ENCODE results near the gene SCAF4.
"Not testable (repeated sequence)": the region's sequence is repeated elsewhere in the genome, so short reads cannot be mapped to it uniquely, and the experiment has no call there.

The SCAF4 gene

DNA sequence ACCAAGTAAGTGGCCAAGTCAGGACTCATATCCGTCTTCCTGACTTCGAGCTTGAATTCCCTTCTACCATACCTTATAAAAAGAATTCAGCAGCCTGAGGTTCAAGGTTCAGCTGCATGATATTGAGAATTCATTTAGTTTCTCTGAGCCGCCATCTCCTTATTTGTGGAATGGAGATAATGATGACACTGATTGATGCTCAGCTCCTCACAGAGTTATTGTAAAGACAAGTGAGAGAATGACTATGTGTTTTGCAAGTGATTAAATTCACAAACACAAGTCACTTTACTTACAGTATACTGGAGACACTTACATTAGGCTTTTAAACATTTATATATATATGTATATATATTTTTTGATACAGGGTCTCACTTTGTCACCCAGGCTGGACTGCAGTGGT lies 39.8 kb upstream of the SCAF4 start:
- H3K27me3 ChIP-seq (replicated peaks in 2 of 5; ENCODE audit: control insufficient read depth in 4 of 5, insufficient read depth in 5 of 5, low read length in 4 of 5) = no peaks in the 10 kb centered on the region
- no peak overlapping the region for H3K27ac ChIP-seq (ENCODE audit: insufficient read depth in 1 of 2, low read depth in 1 of 2, low read length in 2 of 2, poor library complexity in 1 of 2, severe bottlenecking in 2 of 2)
- POLR2A ChIA-PET = no interaction called here
- no peaks in the 10 kb centered on the region for H3K36me3 ChIP-seq (ENCODE audit: control insufficient read depth in 4 of 4, insufficient read depth in 4 of 4, low read length in 3 of 4)
- no peaks in the 10 kb centered on the region for H3K9me3 ChIP-seq (ENCODE audit: control extremely low read depth in 1 of 5, control insufficient read depth in 4 of 5, insufficient read depth in 2 of 5, low read depth in 1 of 5, low read length in 4 of 5)
- no peak for DNase-seq
- H3K4me1 ChIP-seq (ENCODE audit: control extremely low read depth in 1 of 4, control insufficient read depth in 4 of 4, insufficient read depth in 4 of 4, low read length in 3 of 4) = no peaks in the 10 kb centered on the region
- H3K4me3 ChIP-seq (ENCODE audit: control insufficient read depth in 1 of 7, extremely low read depth in 1 of 7, insufficient read depth in 4 of 7, low read depth in 2 of 7, low read length in 6 of 7) = no peak overlapping the region
- CTCF ChIA-PET = no interaction called here
- no CpG with 5 or more reads among the region's 3 CpGs for WGBS (ENCODE audit: insufficient coverage)

DNA sequence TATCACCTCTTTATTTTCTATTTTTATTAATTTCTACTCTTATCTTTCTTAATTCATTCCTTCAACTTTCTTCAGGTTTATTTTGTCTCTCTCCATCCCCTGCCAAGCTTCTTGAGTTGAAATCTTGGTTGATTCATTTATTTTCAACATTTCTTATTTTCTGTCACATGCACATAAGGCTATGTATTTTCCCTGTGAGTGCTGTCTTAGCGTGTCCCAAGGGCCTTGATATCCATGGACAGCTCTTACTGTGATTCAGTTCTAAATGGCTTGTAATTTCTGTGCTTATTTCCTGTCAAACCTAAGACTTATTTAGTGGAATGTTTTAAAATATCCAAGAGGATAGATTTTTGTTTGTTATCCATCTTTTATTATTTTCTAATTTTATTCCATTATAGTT lies 36.8 kb upstream of the SCAF4 start:
- WGBS (ENCODE audit: insufficient coverage) = no CpG with 5 or more reads among the region's 1 CpG
- Histone ChIP-seq H3K27me3 (replicated peaks in 2 of 5; ENCODE audit: control insufficient read depth in 4 of 5, insufficient read depth in 5 of 5, low read length in 4 of 5) (no peaks in the 10 kb centered on the region), H3K27ac (ENCODE audit: insufficient read depth in 1 of 2, low read depth in 1 of 2, low read length in 2 of 2, poor library complexity in 1 of 2, severe bottlenecking in 2 of 2) (no peak overlapping the region), H3K4me3 (ENCODE audit: control insufficient read depth in 1 of 7, extremely low read depth in 1 of 7, insufficient read depth in 4 of 7, low read depth in 2 of 7, low read length in 6 of 7) (no peak overlapping the region), H3K9me3 (ENCODE audit: control extremely low read depth in 1 of 5, control insufficient read depth in 4 of 5, insufficient read depth in 2 of 5, low read depth in 1 of 5, low read length in 4 of 5) (peaks cover 0 to 1% (median 0%) of the 10 kb centered on the region in 5 experiments), H3K4me1 (ENCODE audit: control extremely low read depth in 1 of 4, control insufficient read depth in 4 of 4, insufficient read depth in 4 of 4, low read length in 3 of 4) (no peaks in the 10 kb centered on the region), H3K36me3 (ENCODE audit: control insufficient read depth in 4 of 4, insufficient read depth in 4 of 4, low read length in 3 of 4) (no peaks in the 10 kb centered on the region)
- no peak for DNase-seq
- ChIA-PET POLR2A (no interaction called here), CTCF (no interaction called here)

DNA sequence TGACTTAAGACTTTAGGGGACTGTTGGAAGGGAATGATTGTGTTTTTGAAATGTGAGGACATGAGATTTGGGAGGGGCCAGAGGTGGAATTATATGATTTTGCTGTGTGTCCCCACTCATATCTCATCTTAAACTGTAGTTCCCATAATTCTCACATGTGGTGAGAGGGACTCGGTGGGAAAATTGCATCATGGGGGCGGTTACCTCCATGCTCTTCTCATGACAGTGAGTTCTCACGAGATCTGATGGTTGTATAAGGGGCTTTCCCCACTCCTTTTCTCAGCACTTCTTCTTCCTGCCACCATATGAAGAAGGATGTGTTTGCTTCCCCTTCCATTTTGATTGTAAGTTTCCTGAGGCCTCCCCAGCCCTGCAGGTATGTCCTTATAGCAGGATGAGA lies 35.0 kb upstream of the SCAF4 start:
- no peaks in the 10 kb centered on the region for H3K36me3 ChIP-seq (ENCODE audit: control insufficient read depth in 4 of 4, insufficient read depth in 4 of 4, low read length in 3 of 4)
- peaks cover 0 to 1% (median 0%) of the 10 kb centered on the region in 5 experiments for H3K9me3 ChIP-seq (ENCODE audit: control extremely low read depth in 1 of 5, control insufficient read depth in 4 of 5, insufficient read depth in 2 of 5, low read depth in 1 of 5, low read length in 4 of 5)
- H3K4me1 ChIP-seq (ENCODE audit: control extremely low read depth in 1 of 4, control insufficient read depth in 4 of 4, insufficient read depth in 4 of 4, low read length in 3 of 4) = no peaks in the 10 kb centered on the region
- H3K27ac ChIP-seq (ENCODE audit: insufficient read depth in 1 of 2, low read depth in 1 of 2, low read length in 2 of 2, poor library complexity in 1 of 2, severe bottlenecking in 2 of 2) = no peak overlapping the region
- H3K27me3 ChIP-seq (replicated peaks in 2 of 5; ENCODE audit: control insufficient read depth in 4 of 5, insufficient read depth in 5 of 5, low read length in 4 of 5) = no peaks in the 10 kb centered on the region
- no CpG with 5 or more reads among the region's 3 CpGs for WGBS (ENCODE audit: insufficient coverage)
- DNase-seq = no peak
- H3K4me3 ChIP-seq (ENCODE audit: control insufficient read depth in 1 of 7, extremely low read depth in 1 of 7, insufficient read depth in 4 of 7, low read depth in 2 of 7, low read length in 6 of 7) = no peak overlapping the region
- POLR2A ChIA-PET = no interaction called here
- CTCF ChIA-PET = no interaction called here

DNA sequence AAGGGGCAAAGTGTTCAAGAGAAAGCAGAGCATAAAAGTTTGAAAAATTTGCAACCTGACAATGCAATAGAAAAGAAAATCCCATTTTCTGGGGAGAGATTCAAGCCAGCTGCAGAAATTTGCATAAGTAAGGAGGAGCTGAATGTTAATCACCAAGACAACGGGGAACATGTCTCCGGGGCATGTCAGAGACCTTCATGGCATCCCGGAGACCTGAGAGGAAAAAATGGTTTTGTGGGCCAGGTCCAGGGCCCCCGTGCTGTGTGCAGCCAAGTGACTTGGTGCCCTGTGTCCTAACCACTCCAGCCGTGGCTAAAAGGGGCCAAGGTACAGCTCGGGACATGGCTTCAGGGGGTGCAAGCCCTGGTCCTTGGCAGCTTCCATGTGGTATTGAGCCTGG lies 33.9 kb upstream of the SCAF4 start:
- CTCF ChIA-PET = not testable (repeated sequence)
- WGBS (ENCODE audit: insufficient coverage) = 95% methylated on average over 6 of the region's 6 CpGs

DNA sequence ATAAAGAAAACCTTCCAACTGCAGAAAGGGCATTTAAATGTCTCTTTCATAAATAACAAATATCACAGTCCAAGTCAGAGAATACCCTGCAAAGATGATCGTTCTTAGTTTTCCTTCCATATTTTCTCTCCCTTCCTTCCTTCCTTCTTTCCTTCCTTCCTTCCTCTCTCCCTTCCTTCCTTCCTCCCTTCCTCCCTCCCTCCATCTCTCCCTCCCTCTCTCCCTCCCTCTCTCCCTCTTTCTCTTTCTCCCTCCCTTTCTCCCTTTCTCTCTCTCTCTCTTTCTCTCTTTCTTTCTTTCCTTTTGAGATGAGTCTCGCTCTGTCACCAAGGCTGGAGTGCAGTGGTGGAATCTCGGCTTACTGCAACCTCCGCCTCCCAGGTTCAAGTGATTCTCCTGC lies 29.0 kb upstream of the SCAF4 start:
- Histone ChIP-seq H3K27ac (ENCODE audit: insufficient read depth in 1 of 2, low read depth in 1 of 2, low read length in 2 of 2, poor library complexity in 1 of 2, severe bottlenecking in 2 of 2) (no peak overlapping the region), H3K36me3 (ENCODE audit: control insufficient read depth in 4 of 4, insufficient read depth in 4 of 4, low read length in 3 of 4) (no peaks in the 10 kb centered on the region), H3K9me3 (ENCODE audit: control extremely low read depth in 1 of 5, control insufficient read depth in 4 of 5, insufficient read depth in 2 of 5, low read depth in 1 of 5, low read length in 4 of 5) (peaks cover 0 to 1% (median 0%) of the 10 kb centered on the region in 5 experiments), H3K4me1 (ENCODE audit: control extremely low read depth in 1 of 4, control insufficient read depth in 4 of 4, insufficient read depth in 4 of 4, low read length in 3 of 4) (no peaks in the 10 kb centered on the region), H3K4me3 (ENCODE audit: control insufficient read depth in 1 of 7, extremely low read depth in 1 of 7, insufficient read depth in 4 of 7, low read depth in 2 of 7, low read length in 6 of 7) (no peak overlapping the region), H3K27me3 (replicated peaks in 2 of 5; ENCODE audit: control insufficient read depth in 4 of 5, insufficient read depth in 5 of 5, low read length in 4 of 5) (no peaks in the 10 kb centered on the region)
- DNase-seq = no peak
- ChIA-PET CTCF (no interaction called here), POLR2A (no interaction called here)
- WGBS (ENCODE audit: insufficient coverage) = 58% methylated on average over 1 of the region's 4 CpGs

More for the DNA sequence above, 33.9 kb upstream of the SCAF4 start:
- H3K4me3 ChIP-seq (ENCODE audit: control insufficient read depth in 1 of 7, extremely low read depth in 1 of 7, insufficient read depth in 4 of 7, low read depth in 2 of 7, low read length in 6 of 7); H3K4me1 ChIP-seq (ENCODE audit: control extremely low read depth in 1 of 4, control insufficient read depth in 4 of 4, insufficient read depth in 4 of 4, low read length in 3 of 4); H3K36me3 ChIP-seq (ENCODE audit: control insufficient read depth in 4 of 4, insufficient read depth in 4 of 4, low read length in 3 of 4); H3K27ac ChIP-seq (ENCODE audit: insufficient read depth in 1 of 2, low read depth in 1 of 2, low read length in 2 of 2, poor library complexity in 1 of 2, severe bottlenecking in 2 of 2); DNase-seq; H3K27me3 ChIP-seq (replicated peaks in 2 of 5; ENCODE audit: control insufficient read depth in 4 of 5, insufficient read depth in 5 of 5, low read length in 4 of 5); H3K9me3 ChIP-seq (ENCODE audit: control extremely low read depth in 1 of 5, control insufficient read depth in 4 of 5, insufficient read depth in 2 of 5, low read depth in 1 of 5, low read length in 4 of 5); POLR2A ChIA-PET: not testable (repeated sequence)

DNA sequence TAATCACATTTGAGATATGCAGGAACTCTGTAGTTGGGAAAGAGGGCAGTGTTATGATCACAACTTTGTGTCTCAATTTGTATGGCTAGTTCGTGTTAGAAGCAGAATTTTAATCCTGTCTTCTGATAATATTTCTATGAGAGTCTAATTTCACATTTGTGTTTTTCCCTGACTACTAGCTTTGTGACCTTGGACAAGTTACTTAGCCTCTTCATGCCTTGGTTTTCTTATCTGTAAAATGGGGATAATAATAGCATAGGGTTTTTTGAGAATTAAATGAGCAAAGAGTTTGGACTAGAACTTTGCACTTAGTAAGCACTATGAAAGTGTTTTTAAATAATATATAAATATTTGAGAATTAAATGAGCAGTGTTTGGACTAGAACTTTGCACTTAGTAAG lies 24.9 kb upstream of the SCAF4 start:
- H3K4me1 ChIP-seq (ENCODE audit: control extremely low read depth in 1 of 4, control insufficient read depth in 4 of 4, insufficient read depth in 4 of 4, low read length in 3 of 4) = no peaks in the 10 kb centered on the region
- H3K36me3 ChIP-seq (ENCODE audit: control insufficient read depth in 4 of 4, insufficient read depth in 4 of 4, low read length in 3 of 4) = no peaks in the 10 kb centered on the region
- no peaks in the 10 kb centered on the region for H3K27me3 ChIP-seq (replicated peaks in 2 of 5; ENCODE audit: control insufficient read depth in 4 of 5, insufficient read depth in 5 of 5, low read length in 4 of 5)
- H3K9me3 ChIP-seq (ENCODE audit: control extremely low read depth in 1 of 5, control insufficient read depth in 4 of 5, insufficient read depth in 2 of 5, low read depth in 1 of 5, low read length in 4 of 5) = no peaks in the 10 kb centered on the region
- POLR2A ChIA-PET = no interaction called here
- CTCF ChIA-PET = no interaction called here
- no peak overlapping the region for H3K27ac ChIP-seq (ENCODE audit: insufficient read depth in 1 of 2, low read depth in 1 of 2, low read length in 2 of 2, poor library complexity in 1 of 2, severe bottlenecking in 2 of 2)
- H3K4me3 ChIP-seq (ENCODE audit: control insufficient read depth in 1 of 7, extremely low read depth in 1 of 7, insufficient read depth in 4 of 7, low read depth in 2 of 7, low read length in 6 of 7) = no peak overlapping the region
- WGBS (ENCODE audit: insufficient coverage) = 80% methylated on average over 1 of the region's 1 CpG
- no peak for DNase-seq

DNA sequence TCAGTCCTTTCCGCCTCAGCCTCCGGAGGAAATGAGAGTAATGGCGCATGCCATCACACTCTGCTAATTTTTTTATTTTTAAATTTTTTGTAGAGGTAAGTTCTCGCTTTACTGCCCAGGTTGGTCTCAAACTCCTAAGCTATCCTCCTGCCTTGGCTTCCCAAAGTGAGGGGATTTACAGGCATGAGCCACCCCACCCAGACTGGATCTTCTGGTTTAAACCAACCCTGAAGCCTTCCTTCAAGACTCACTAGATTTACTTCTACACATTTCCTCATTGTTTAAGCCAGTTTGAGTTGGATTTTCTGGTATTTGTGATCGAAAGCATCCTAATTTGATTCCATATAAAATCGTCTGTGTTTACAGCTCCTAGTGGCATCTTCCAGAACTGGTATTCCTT lies 23.1 kb upstream of the SCAF4 start:
- no CpG with 5 or more reads among the region's 6 CpGs for WGBS (ENCODE audit: insufficient coverage)
- no peak overlapping the region for H3K4me3 ChIP-seq (ENCODE audit: control insufficient read depth in 1 of 7, extremely low read depth in 1 of 7, insufficient read depth in 4 of 7, low read depth in 2 of 7, low read length in 6 of 7)
- H3K36me3 ChIP-seq (ENCODE audit: control insufficient read depth in 4 of 4, insufficient read depth in 4 of 4, low read length in 3 of 4) = no peaks in the 10 kb centered on the region
- no peak for DNase-seq
- H3K27ac ChIP-seq (ENCODE audit: insufficient read depth in 1 of 2, low read depth in 1 of 2, low read length in 2 of 2, poor library complexity in 1 of 2, severe bottlenecking in 2 of 2) = no peak overlapping the region
- H3K4me1 ChIP-seq (ENCODE audit: control extremely low read depth in 1 of 4, control insufficient read depth in 4 of 4, insufficient read depth in 4 of 4, low read length in 3 of 4) = no peaks in the 10 kb centered on the region
- ChIA-PET CTCF (no interaction called here), POLR2A (no interaction called here)
- no peaks in the 10 kb centered on the region for H3K9me3 ChIP-seq (ENCODE audit: control extremely low read depth in 1 of 5, control insufficient read depth in 4 of 5, insufficient read depth in 2 of 5, low read depth in 1 of 5, low read length in 4 of 5)
- H3K27me3 ChIP-seq (replicated peaks in 2 of 5; ENCODE audit: control insufficient read depth in 4 of 5, insufficient read depth in 5 of 5, low read length in 4 of 5) = no peaks in the 10 kb centered on the region

DNA sequence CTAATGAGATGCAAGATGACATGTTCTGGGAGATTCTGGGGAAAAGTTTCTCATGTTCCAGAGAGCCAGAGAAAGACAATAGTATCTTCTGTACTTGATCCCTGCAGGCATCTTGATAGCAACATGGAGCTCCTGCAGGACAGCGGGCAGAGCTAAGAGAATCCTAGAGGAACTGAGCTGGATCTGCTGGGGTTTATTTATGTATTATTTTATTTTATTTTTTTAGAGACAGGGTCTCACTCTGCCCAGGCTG lies 22.7 kb upstream of the SCAF4 start:
- no peak overlapping the region for H3K27ac ChIP-seq (ENCODE audit: insufficient read depth in 1 of 2, low read depth in 1 of 2, low read length in 2 of 2, poor library complexity in 1 of 2, severe bottlenecking in 2 of 2)
- H3K27me3 ChIP-seq (replicated peaks in 2 of 5; ENCODE audit: control insufficient read depth in 4 of 5, insufficient read depth in 5 of 5, low read length in 4 of 5) = no peaks in the 10 kb centered on the region
- no peaks in the 10 kb centered on the region for H3K4me1 ChIP-seq (ENCODE audit: control extremely low read depth in 1 of 4, control insufficient read depth in 4 of 4, insufficient read depth in 4 of 4, low read length in 3 of 4)
- no peaks in the 10 kb centered on the region for H3K36me3 ChIP-seq (ENCODE audit: control insufficient read depth in 4 of 4, insufficient read depth in 4 of 4, low read length in 3 of 4)
- no peak for DNase-seq
- no peaks in the 10 kb centered on the region for H3K9me3 ChIP-seq (ENCODE audit: control extremely low read depth in 1 of 5, control insufficient read depth in 4 of 5, insufficient read depth in 2 of 5, low read depth in 1 of 5, low read length in 4 of 5)
- ChIA-PET CTCF (no interaction called here), POLR2A (no interaction called here)
- WGBS (ENCODE audit: insufficient coverage) = 100% methylated on average over 1 of the region's 1 CpG
- no peak overlapping the region for H3K4me3 ChIP-seq (ENCODE audit: control insufficient read depth in 1 of 7, extremely low read depth in 1 of 7, insufficient read depth in 4 of 7, low read depth in 2 of 7, low read length in 6 of 7)

Measured in common myeloid progenitor, CD34-positive (primary cell).